Measurements from ENCODE around the gene ELOVL1. TPM values are rescaled to one million over a fixed set of nuclear protein-coding genes. Genes with fewer than 3 reads are reported as not detected.

ELOVL1 gene
- total and polyA plus RNA-seq, 4 donors, result 12.8 to 50.3 (median 35.3) TPM

GRCh38 chr1:43331688-43332087 lies 36.1 kb downstream of the ELOVL1 start:
- Histone ChIP-seq H3K9ac (ENCODE audit: low read depth in 1 of 2, low read length in 2 of 2) (no peak overlapping the region), H3K36me3 (ENCODE audit: control insufficient read depth in 4 of 4, insufficient read depth in 3 of 4, low read depth in 1 of 4, low read length in 3 of 4) (no peaks in the 10 kb centered on the region), H3K4me1 (ENCODE audit: control insufficient read depth in 4 of 4, insufficient read depth in 4 of 4, low read length in 3 of 4) (no peaks in the 10 kb centered on the region), H3K27me3 (ENCODE audit: control insufficient read depth in 4 of 4, insufficient read depth in 4 of 4, low read length in 3 of 4) (no peaks in the 10 kb centered on the region), H3K4me3 (ENCODE audit: low read depth in 1 of 3, low read length in 3 of 3) (no peak overlapping the region), H3K27ac (ENCODE audit: low read depth in 1 of 2, low read length in 2 of 2) (no peak overlapping the region), H3K9me3 (ENCODE audit: control insufficient read depth in 4 of 4, low read length in 3 of 4) (no peaks in the 10 kb centered on the region)
- 98% methylated on average over 5 of the region's 5 CpGs for WGBS
- TF ChIP-seq CTCF (IDR thresholded peaks at IDR 0.05; ENCODE audit: low read depth, low read length, missing input control) (no peak), FOXA2 (IDR thresholded peaks at IDR 0.05) (no peak), ATF3 (IDR thresholded peaks at IDR 0.05) (no peak), FOXA1 (IDR thresholded peaks at IDR 0.05) (no peak), HNF4A (conservative IDR thresholded peaks at IDR 0.05) (no peak), YY1 (IDR thresholded peaks at IDR 0.05) (no peak), RXRA (IDR thresholded peaks at IDR 0.05) (no peak), GABPA (IDR thresholded peaks at IDR 0.05 in 1 of 2, conservative IDR thresholded peaks at IDR 0.05 in 1 of 2) (no peak), MAX (IDR thresholded peaks at IDR 0.05) (no peak), ZBTB33 (IDR thresholded peaks at IDR 0.05) (no peak), RAD21 (IDR thresholded peaks at IDR 0.05) (no peak), REST (IDR thresholded peaks at IDR 0.05) (no peak), JUND (IDR thresholded peaks at IDR 0.05) (no peak), HNF4G (IDR thresholded peaks at IDR 0.05) (no peak), NR2F2 (IDR thresholded peaks at IDR 0.05) (no peak), EGR1 (IDR thresholded peaks at IDR 0.05; ENCODE audit: low read depth in 2 of 2) (no peak)
- DNase-seq (ENCODE audit: low spot score), result no peak
